AG04449 (cell line): ENCODE results near the gene DMRTA2.

Experiments
- CTCF ChIA-PET: fragments of 350-600 bp; formaldehyde crosslinking; extraction: SDS; loops from one replicate; lab custom pipeline; 2021; ENCODE audit warnings: antibody characterized with exemption; lab: Yijun Ruan, JAX
- POLR2A ChIA-PET: fragments of 400-600, 350-600 bp; formaldehyde crosslinking; extraction: SDS; loops from one replicate; lab custom pipeline; 2020; ENCODE audit warnings: antibody characterized with exemption, inconsistent platforms; lab: Yijun Ruan, JAX
- DNase-seq: peaks from one replicate; pipeline ENCODE4 v3.0.0-alpha.2; 2010; ENCODE audit warnings: low read depth, low spot score
- H3K4me3 ChIP-seq: 2 replicates; pipeline ENCODE4 v1.5.1; 2011; ENCODE audit warnings: low read depth, mild to moderate bottlenecking, control low read depth, low read length
- TF ChIP-seq, protein P1 (sequence below): IDR thresholded peaks from one replicate; pipeline ENCODE4 v1.5.1; 2011; ENCODE audit warnings: mild to moderate bottlenecking, moderate library complexity, low read length, control low read depth, inconsistent platforms; ENCODE audit not compliant: insufficient read depth; ENCODE audit errors: missing control alignments

Gene DMRTA2

DNA sequence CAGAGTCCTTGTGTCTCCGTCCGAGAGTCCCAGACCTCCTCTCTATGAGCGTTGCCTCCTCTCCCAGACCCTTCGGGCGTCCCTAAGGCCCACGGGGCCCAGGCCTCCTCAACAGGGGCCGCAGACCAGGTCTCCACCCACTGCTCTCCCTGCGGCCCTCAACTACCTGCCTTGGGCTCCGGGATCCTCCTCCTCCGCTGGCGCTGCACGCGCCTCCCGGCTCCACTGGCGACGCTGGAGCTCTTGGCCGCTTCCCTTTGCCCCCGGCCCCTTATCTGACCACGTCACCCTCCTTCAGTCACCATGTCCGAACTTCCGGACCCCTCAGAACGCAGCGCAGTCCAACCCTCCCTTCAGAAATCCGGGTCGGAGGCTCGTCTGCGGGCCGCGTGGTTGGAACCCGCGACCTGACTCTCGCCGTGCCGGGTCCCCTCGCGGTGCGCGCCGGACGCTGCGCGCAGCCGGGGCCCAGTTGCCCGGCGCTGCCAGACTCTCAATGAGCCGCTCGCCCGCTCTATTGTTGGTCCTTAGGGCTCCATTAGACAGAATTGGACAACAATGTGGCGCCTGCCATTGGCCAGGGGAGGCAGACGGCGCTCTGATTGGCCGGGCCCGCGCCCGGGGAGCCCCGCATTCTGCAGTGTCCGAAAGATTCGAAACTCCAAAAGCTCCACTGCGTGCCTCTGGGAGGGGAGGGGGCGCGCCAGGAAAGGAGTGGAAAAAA is at the start of gene DMRTA2:
DMRTA2 (minus strand) TSS at position 498 of the 724 bp plus-strand sequence. CDS start 1,907 bp downstream, outside the sequence.
- POLR2A ChIA-PET, result no interaction called here
- peak within 1 kb of the TSS; percentile 31 for H3K4me3 ChIP-seq
- CTCF ChIA-PET, result interaction anchor here (0.8 to 2.0 kb wide), 2 partner anchors 10 to 19 kb away, joined by 3 to 7 read pairs; no protein-coding TSS in a partner anchor
- DNase-seq, result no peak
- TF ChIP-seq, protein P1, sequence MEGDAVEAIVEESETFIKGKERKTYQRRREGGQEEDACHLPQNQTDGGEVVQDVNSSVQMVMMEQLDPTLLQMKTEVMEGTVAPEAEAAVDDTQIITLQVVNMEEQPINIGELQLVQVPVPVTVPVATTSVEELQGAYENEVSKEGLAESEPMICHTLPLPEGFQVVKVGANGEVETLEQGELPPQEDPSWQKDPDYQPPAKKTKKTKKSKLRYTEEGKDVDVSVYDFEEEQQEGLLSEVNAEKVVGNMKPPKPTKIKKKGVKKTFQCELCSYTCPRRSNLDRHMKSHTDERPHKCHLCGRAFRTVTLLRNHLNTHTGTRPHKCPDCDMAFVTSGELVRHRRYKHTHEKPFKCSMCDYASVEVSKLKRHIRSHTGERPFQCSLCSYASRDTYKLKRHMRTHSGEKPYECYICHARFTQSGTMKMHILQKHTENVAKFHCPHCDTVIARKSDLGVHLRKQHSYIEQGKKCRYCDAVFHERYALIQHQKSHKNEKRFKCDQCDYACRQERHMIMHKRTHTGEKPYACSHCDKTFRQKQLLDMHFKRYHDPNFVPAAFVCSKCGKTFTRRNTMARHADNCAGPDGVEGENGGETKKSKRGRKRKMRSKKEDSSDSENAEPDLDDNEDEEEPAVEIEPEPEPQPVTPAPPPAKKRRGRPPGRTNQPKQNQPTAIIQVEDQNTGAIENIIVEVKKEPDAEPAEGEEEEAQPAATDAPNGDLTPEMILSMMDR, result no peak

DNA sequence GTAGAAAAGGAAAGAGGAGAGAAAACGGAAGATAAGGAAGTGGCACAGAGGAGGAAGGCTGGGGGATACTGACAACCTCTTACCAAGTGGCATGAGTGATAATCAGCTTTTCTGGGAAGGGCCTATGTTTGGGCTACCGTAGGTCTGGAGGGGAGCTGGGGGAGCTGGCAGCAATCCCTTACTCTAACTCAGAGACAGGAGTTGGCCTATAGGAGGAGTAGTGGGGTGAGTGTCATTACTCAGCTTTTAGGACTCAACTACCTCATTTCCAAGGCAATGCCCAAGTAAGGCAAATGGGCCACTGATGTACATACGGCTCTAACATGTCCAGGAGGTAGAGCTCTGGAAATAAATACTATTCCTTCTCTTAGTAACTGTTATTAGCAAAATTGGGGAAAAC is 48.7 kb upstream of the DMRTA2 start:
- no peak overlapping the region for H3K4me3 ChIP-seq
- DNase-seq, result no peak
- ChIA-PET POLR2A (no interaction called here), CTCF (no interaction called here)
- TF ChIP-seq, protein P1, result no peak

DNA sequence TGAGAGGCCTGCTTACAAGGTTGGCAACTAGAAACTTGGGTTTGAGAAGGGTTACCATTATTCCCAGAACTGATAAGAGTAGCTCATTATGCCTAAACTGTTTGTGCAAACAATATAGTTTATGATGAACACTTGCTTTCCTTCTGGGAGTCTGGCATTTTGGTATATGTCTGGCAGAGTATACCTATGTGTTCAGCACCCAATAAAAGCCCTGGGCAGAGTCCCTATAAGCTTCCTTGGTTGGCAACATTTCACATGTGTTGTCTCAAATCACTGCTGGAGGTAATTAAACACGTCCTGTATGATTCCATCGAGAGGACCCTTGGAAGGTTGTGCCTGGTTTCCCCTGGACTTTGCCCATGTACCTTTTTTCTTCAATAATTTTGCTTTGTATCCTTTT is 39.7 kb upstream of the DMRTA2 start:
- POLR2A ChIA-PET, result no interaction called here
- TF ChIP-seq, protein P1, result no peak
- no peak overlapping the region for H3K4me3 ChIP-seq
- no peak for DNase-seq
- CTCF ChIA-PET, result no interaction called here

DNA sequence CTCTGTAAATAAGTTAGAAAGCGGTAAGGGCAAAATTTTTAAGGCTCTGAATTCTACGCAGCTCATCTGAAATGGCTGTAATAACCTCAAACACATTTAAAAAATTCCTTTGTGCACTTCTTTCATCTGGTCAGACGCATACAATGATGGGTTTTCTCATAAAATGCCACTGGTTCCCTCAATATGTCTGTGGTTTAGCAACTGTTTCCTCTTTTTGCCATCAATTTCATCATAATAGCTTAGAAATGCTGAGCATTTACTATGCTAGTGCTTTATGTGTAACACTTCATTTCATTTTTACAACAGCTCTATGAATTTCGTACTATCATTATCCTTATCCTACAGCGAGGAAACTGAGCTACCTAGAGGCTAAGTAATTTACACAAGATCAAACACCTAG is 35.3 kb upstream of the DMRTA2 start:
- POLR2A ChIA-PET, result no interaction called here
- CTCF ChIA-PET, result interaction anchor here (1.0 kb wide), 1 partner anchor 112 kb away, joined by 3 read pairs; no protein-coding TSS in a partner anchor

DNA sequence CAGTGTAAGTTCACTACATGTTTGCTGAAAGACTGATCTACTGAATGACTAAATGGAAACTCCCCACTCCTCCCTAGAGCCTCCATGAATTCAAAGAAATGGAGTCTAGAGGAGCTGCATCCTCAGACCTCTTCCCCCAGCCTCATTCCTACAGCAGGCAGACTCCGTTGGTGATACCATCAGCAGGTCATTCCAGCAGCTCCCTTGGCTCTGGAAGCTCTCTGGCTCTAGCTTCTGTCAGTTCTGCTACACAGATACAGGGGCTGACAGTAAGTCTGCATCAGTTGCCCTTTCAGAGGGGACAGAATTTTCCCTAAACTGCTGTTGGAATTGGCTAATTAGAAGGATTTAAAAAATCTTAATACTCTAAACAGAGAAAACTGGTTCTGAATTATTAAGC is 31.7 kb upstream of the DMRTA2 start:
- no peak for DNase-seq
- POLR2A ChIA-PET, result no interaction called here
- TF ChIP-seq, protein P1, result no peak
- no peak overlapping the region for H3K4me3 ChIP-seq
- CTCF ChIA-PET, result no interaction called here

More for the DNA sequence above, 35.3 kb upstream of the DMRTA2 start:
- DNase-seq, result no peak
- TF ChIP-seq, protein P1, result no peak
- no peak overlapping the region for H3K4me3 ChIP-seq

DNA sequence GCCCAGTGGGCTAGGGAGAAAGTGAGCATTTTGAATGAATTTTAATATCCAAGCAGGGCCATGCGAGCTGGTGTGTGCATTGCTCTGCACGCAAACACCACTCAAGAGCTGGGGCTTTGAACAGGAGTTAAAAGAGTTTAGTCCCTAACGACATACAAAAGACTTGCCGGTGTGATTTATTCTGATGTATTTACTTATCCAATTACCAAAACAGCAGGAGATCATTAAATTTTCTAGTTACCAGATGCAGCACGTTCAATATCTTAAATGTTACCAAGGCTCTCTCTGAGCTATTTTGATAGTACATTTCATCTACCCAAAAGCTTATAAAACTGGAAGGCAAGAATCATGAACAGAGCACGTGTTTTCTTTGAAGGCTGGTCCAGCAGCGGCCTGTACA is 30.0 kb upstream of the DMRTA2 start:
- ChIA-PET CTCF (interaction anchor here (0.7 kb wide), 1 partner anchor 143 kb away, joined by 3 read pairs; no protein-coding TSS in a partner anchor), POLR2A (no interaction called here)
- TF ChIP-seq, protein P1, result no peak
- DNase-seq, result no peak
- no peak overlapping the region for H3K4me3 ChIP-seq
